ENCODE data around the gene AHNAK2. TPM values are rescaled to one million over a fixed set of nuclear protein-coding genes. Genes with fewer than 3 reads are reported as not detected.
"Not testable (repeated sequence)": the region's sequence is repeated elsewhere in the genome, so short reads cannot be mapped to it uniquely, and the experiment has no call there.

AHNAK2 gene
- total RNA-seq, 1 donor from 2014 or later, result 11.5 TPM

- no peak overlapping the region for H3K4me3 ChIP-seq (ENCODE audit: low read length in 3 of 3)
- H3K27ac ChIP-seq (ENCODE audit: low read depth, low read length), result no peak overlapping the region
- H3K9me3 ChIP-seq (ENCODE audit: control insufficient read depth in 3 of 3, low read length in 3 of 3), result no peaks in the 10 kb centered on the region
- H3K9ac ChIP-seq (ENCODE audit: low read depth in 1 of 3, low read length in 3 of 3), result no peak overlapping the region
- H3K4me1 ChIP-seq (ENCODE audit: control insufficient read depth in 3 of 3, insufficient read depth in 3 of 3, low read length in 3 of 3), result peaks cover 0 to 2% (median 0%) of the 10 kb centered on the region in 3 donors
- no peaks in the 10 kb centered on the region for H3K36me3 ChIP-seq (ENCODE audit: control insufficient read depth in 3 of 3, insufficient read depth in 3 of 3, low read length in 3 of 3)
- H3K27me3 ChIP-seq (ENCODE audit: control insufficient read depth in 3 of 3, insufficient read depth in 3 of 3, low read length in 3 of 3), result no peaks in the 10 kb centered on the region
These were observed 84.6 kb downstream of the AHNAK2 start for GRCh38 chr14:104893435-104894207.

- H3K27me3 ChIP-seq (ENCODE audit: control insufficient read depth in 3 of 3, insufficient read depth in 3 of 3, low read length in 3 of 3), result no peaks in the 10 kb centered on the region
- H3K27ac ChIP-seq (ENCODE audit: low read depth, low read length), result no peak overlapping the region
- H3K9ac ChIP-seq (ENCODE audit: low read depth in 1 of 3, low read length in 3 of 3), result no peak overlapping the region
- H3K36me3 ChIP-seq (ENCODE audit: control insufficient read depth in 3 of 3, insufficient read depth in 3 of 3, low read length in 3 of 3), result peaks cover 0 to under 1% (median 0%) of the 10 kb centered on the region in 3 donors
- no peaks in the 10 kb centered on the region for H3K9me3 ChIP-seq (ENCODE audit: control insufficient read depth in 3 of 3, low read length in 3 of 3)
- no peak overlapping the region for H3K4me3 ChIP-seq (ENCODE audit: low read length in 3 of 3)
- peaks cover 0 to 2% (median 0%) of the 10 kb centered on the region in 3 donors for H3K4me1 ChIP-seq (ENCODE audit: control insufficient read depth in 3 of 3, insufficient read depth in 3 of 3, low read length in 3 of 3)
These were observed 85.4 kb downstream of the AHNAK2 start for GRCh38 chr14:104892531-104893434.

GRCh38 chr14:104891664-104892530 lies 86.3 kb downstream of the AHNAK2 start:
- Histone ChIP-seq H3K9me3 (ENCODE audit: control insufficient read depth in 3 of 3, low read length in 3 of 3) (no peaks in the 10 kb centered on the region), H3K36me3 (ENCODE audit: control insufficient read depth in 3 of 3, insufficient read depth in 3 of 3, low read length in 3 of 3) (peaks cover 0 to 3% (median 2%) of the 10 kb centered on the region in 3 donors), H3K9ac (ENCODE audit: low read depth in 1 of 3, low read length in 3 of 3) (no peak overlapping the region), H3K4me3 (ENCODE audit: low read length in 3 of 3) (no peak overlapping the region), H3K27ac (ENCODE audit: low read depth, low read length) (no peak overlapping the region), H3K27me3 (ENCODE audit: control insufficient read depth in 3 of 3, insufficient read depth in 3 of 3, low read length in 3 of 3) (no peaks in the 10 kb centered on the region), H3K4me1 (ENCODE audit: control insufficient read depth in 3 of 3, insufficient read depth in 3 of 3, low read length in 3 of 3) (peaks cover 0 to 2% (median 0%) of the 10 kb centered on the region in 3 donors)

GRCh38 chr14:104891121-104891551 lies 87.0 kb downstream of the AHNAK2 start:
- Histone ChIP-seq H3K4me3 (ENCODE audit: low read length in 3 of 3) (no peak overlapping the region), H3K27me3 (ENCODE audit: control insufficient read depth in 3 of 3, insufficient read depth in 3 of 3, low read length in 3 of 3) (no peaks in the 10 kb centered on the region), H3K27ac (ENCODE audit: low read depth, low read length) (no peak overlapping the region), H3K9me3 (ENCODE audit: control insufficient read depth in 3 of 3, low read length in 3 of 3) (no peaks in the 10 kb centered on the region), H3K4me1 (ENCODE audit: control insufficient read depth in 3 of 3, insufficient read depth in 3 of 3, low read length in 3 of 3) (peaks cover 0 to 2% (median 0%) of the 10 kb centered on the region in 3 donors), H3K9ac (ENCODE audit: low read depth in 1 of 3, low read length in 3 of 3) (no peak overlapping the region), H3K36me3 (ENCODE audit: control insufficient read depth in 3 of 3, insufficient read depth in 3 of 3, low read length in 3 of 3) (peaks cover 0 to 3% (median 2%) of the 10 kb centered on the region in 3 donors)

- H3K36me3 ChIP-seq (ENCODE audit: control insufficient read depth in 3 of 3, insufficient read depth in 3 of 3, low read length in 3 of 3); H3K4me1 ChIP-seq (ENCODE audit: control insufficient read depth in 3 of 3, insufficient read depth in 3 of 3, low read length in 3 of 3); H3K27ac ChIP-seq (ENCODE audit: low read depth, low read length); H3K9ac ChIP-seq (ENCODE audit: low read depth in 1 of 3, low read length in 3 of 3); H3K9me3 ChIP-seq (ENCODE audit: control insufficient read depth in 3 of 3, low read length in 3 of 3); H3K27me3 ChIP-seq (ENCODE audit: control insufficient read depth in 3 of 3, insufficient read depth in 3 of 3, low read length in 3 of 3); H3K4me3 ChIP-seq (ENCODE audit: low read length in 3 of 3): not testable (repeated sequence)
These were observed 87.9 kb downstream of the AHNAK2 start for GRCh38 chr14:104890292-104890691.

- Histone ChIP-seq H3K9ac (ENCODE audit: low read depth in 1 of 3, low read length in 3 of 3) (no peak overlapping the region), H3K9me3 (ENCODE audit: control insufficient read depth in 3 of 3, low read length in 3 of 3) (no peaks in the 10 kb centered on the region), H3K4me1 (ENCODE audit: control insufficient read depth in 3 of 3, insufficient read depth in 3 of 3, low read length in 3 of 3) (no peaks in the 10 kb centered on the region), H3K36me3 (ENCODE audit: control insufficient read depth in 3 of 3, insufficient read depth in 3 of 3, low read length in 3 of 3) (peaks cover 2 to 4% (median 3%) of the 10 kb centered on the region in 3 donors), H3K27ac (ENCODE audit: low read depth, low read length) (no peak overlapping the region), H3K27me3 (ENCODE audit: control insufficient read depth in 3 of 3, insufficient read depth in 3 of 3, low read length in 3 of 3) (no peaks in the 10 kb centered on the region), H3K4me3 (ENCODE audit: low read length in 3 of 3) (no peak overlapping the region)
These were observed 88.8 kb downstream of the AHNAK2 start for GRCh38 chr14:104889375-104889757.

GRCh38 chr14:104888489-104889374 lies 89.4 kb downstream of the AHNAK2 start:
- no peak overlapping the region for H3K9ac ChIP-seq (ENCODE audit: low read depth in 1 of 3, low read length in 3 of 3)
- no peak overlapping the region for H3K27ac ChIP-seq (ENCODE audit: low read depth, low read length)
- no peak overlapping the region for H3K4me3 ChIP-seq (ENCODE audit: low read length in 3 of 3)
- H3K9me3 ChIP-seq (ENCODE audit: control insufficient read depth in 3 of 3, low read length in 3 of 3), result no peaks in the 10 kb centered on the region
- no peaks in the 10 kb centered on the region for H3K27me3 ChIP-seq (ENCODE audit: control insufficient read depth in 3 of 3, insufficient read depth in 3 of 3, low read length in 3 of 3)
- no peaks in the 10 kb centered on the region for H3K4me1 ChIP-seq (ENCODE audit: control insufficient read depth in 3 of 3, insufficient read depth in 3 of 3, low read length in 3 of 3)
- peaks cover 2 to 4% (median 4%) of the 10 kb centered on the region in 3 donors for H3K36me3 ChIP-seq (ENCODE audit: control insufficient read depth in 3 of 3, insufficient read depth in 3 of 3, low read length in 3 of 3)

- Histone ChIP-seq H3K36me3 (ENCODE audit: control insufficient read depth in 3 of 3, insufficient read depth in 3 of 3, low read length in 3 of 3) (peaks cover 2 to 7% (median 4%) of the 10 kb centered on the region in 3 donors), H3K9ac (ENCODE audit: low read depth in 1 of 3, low read length in 3 of 3) (no peak overlapping the region)
These were observed 90.3 kb downstream of the AHNAK2 start for GRCh38 chr14:104887623-104888488.

More at GRCh38 chr14:104887623-104888488, 90.3 kb downstream of the AHNAK2 start:
- H3K4me1 ChIP-seq (ENCODE audit: control insufficient read depth in 3 of 3, insufficient read depth in 3 of 3, low read length in 3 of 3), result no peaks in the 10 kb centered on the region
- H3K4me3 ChIP-seq (ENCODE audit: low read length in 3 of 3), result no peak overlapping the region
- H3K27me3 ChIP-seq (ENCODE audit: control insufficient read depth in 3 of 3, insufficient read depth in 3 of 3, low read length in 3 of 3), result no peaks in the 10 kb centered on the region
- no peak overlapping the region for H3K27ac ChIP-seq (ENCODE audit: low read depth, low read length)
- H3K9me3 ChIP-seq (ENCODE audit: control insufficient read depth in 3 of 3, low read length in 3 of 3), result no peaks in the 10 kb centered on the region

All from skeletal muscle tissue (tissue), 4 donors.